ENCODE measurements around the gene CAPN3. TPM values are rescaled to one million over a fixed set of nuclear protein-coding genes. Genes with fewer than 3 reads are reported as not detected.
"Not testable (repeated sequence)": the region's sequence is repeated elsewhere in the genome, so short reads cannot be mapped to it uniquely, and the experiment has no call there.

CAPN3 gene
- 1.2 and 1.8 TPM in 2 replicates for total RNA-seq

- no peak for DNase-seq (ENCODE audit: low spot score)
- Mint-ChIP-seq H3K9me3 (no peaks in the 10 kb centered on the region), H3K27ac (no peak within 1 kb of the TSS), H3K27me3 (ENCODE audit: low read depth) (no peaks in the 10 kb centered on the region), H3K4me1 (ENCODE audit: low read depth) (no peaks in the 10 kb centered on the region), H3K36me3 (ENCODE audit: low read depth) (no peaks in the 10 kb centered on the region), H3K4me3 (ENCODE audit: low read depth) (no peak within 1 kb of the TSS)
- intact Hi-C loops (cut with micrococcal nuclease): no loop called here
Measured at GRCh38 chr15:42359249-42359648, at the start of gene CAPN3. Gene CAPN3, plus strand, starts transcription at chr15:42359501. Its CDS starts 305 bp downstream, at chr15:42359806.

- peaks cover 4% of the 10 kb centered on the region for H3K36me3 Mint-ChIP-seq (ENCODE audit: low read depth)
- intact Hi-C loops (cut with micrococcal nuclease): no loop called here
- no peak overlapping the region for H3K4me3 Mint-ChIP-seq (ENCODE audit: low read depth)
- H3K4me1 Mint-ChIP-seq (ENCODE audit: low read depth): no peaks in the 10 kb centered on the region
- no peaks in the 10 kb centered on the region for H3K27me3 Mint-ChIP-seq (ENCODE audit: low read depth)
- no peaks in the 10 kb centered on the region for H3K9me3 Mint-ChIP-seq
- no peak for DNase-seq (ENCODE audit: low spot score)
- H3K27ac Mint-ChIP-seq: no peak overlapping the region
Measured at GRCh38 chr15:42313463-42313862, 45.8 kb upstream of the CAPN3 start.

GRCh38 chr15:42314818-42315217, 44.5 kb upstream of the CAPN3 start:
- Mint-ChIP-seq H3K27me3 (ENCODE audit: low read depth) (no peaks in the 10 kb centered on the region), H3K36me3 (ENCODE audit: low read depth) (peaks cover 2% of the 10 kb centered on the region), H3K4me1 (ENCODE audit: low read depth) (no peaks in the 10 kb centered on the region), H3K4me3 (ENCODE audit: low read depth) (no peak overlapping the region), H3K9me3 (no peaks in the 10 kb centered on the region), H3K27ac (no peak overlapping the region)
- intact Hi-C loops (cut with micrococcal nuclease): no loop called here
- DNase-seq (ENCODE audit: low spot score): no peak

GRCh38 chr15:42315521-42315920, 43.8 kb upstream of the CAPN3 start:
- Mint-ChIP-seq H3K27me3 (ENCODE audit: low read depth) (no peaks in the 10 kb centered on the region), H3K36me3 (ENCODE audit: low read depth) (no peaks in the 10 kb centered on the region), H3K4me1 (ENCODE audit: low read depth) (no peaks in the 10 kb centered on the region), H3K27ac (no peak overlapping the region), H3K4me3 (ENCODE audit: low read depth) (no peak overlapping the region), H3K9me3 (no peaks in the 10 kb centered on the region)
- intact Hi-C loops (cut with micrococcal nuclease): no loop called here
- no peak for DNase-seq (ENCODE audit: low spot score)

- H3K4me3 Mint-ChIP-seq (ENCODE audit: low read depth); H3K9me3 Mint-ChIP-seq; intact Hi-C loops (cut with micrococcal nuclease); H3K4me1 Mint-ChIP-seq (ENCODE audit: low read depth); DNase-seq (ENCODE audit: low spot score); H3K27ac Mint-ChIP-seq; H3K27me3 Mint-ChIP-seq (ENCODE audit: low read depth); H3K36me3 Mint-ChIP-seq (ENCODE audit: low read depth): not testable (repeated sequence)
Measured at GRCh38 chr15:42316282-42316805, 43.0 kb upstream of the CAPN3 start.

- DNase-seq (ENCODE audit: low spot score): no peak
- Mint-ChIP-seq H3K36me3 (ENCODE audit: low read depth) (peaks cover 12% of the 10 kb centered on the region), H3K27ac (no peak overlapping the region), H3K4me3 (ENCODE audit: low read depth) (no peak overlapping the region), H3K9me3 (no peaks in the 10 kb centered on the region), H3K27me3 (ENCODE audit: low read depth) (no peaks in the 10 kb centered on the region), H3K4me1 (ENCODE audit: low read depth) (no peaks in the 10 kb centered on the region)
- intact Hi-C loops (cut with micrococcal nuclease): no loop called here
Measured at GRCh38 chr15:42319206-42319605, 40.1 kb upstream of the CAPN3 start.

- peaks cover 25% of the 10 kb centered on the region for H3K36me3 Mint-ChIP-seq (ENCODE audit: low read depth)
- H3K27ac Mint-ChIP-seq: no peak overlapping the region
- H3K4me1 Mint-ChIP-seq (ENCODE audit: low read depth): no peaks in the 10 kb centered on the region
- no peaks in the 10 kb centered on the region for H3K27me3 Mint-ChIP-seq (ENCODE audit: low read depth)
- H3K4me3 Mint-ChIP-seq (ENCODE audit: low read depth): no peak overlapping the region
- intact Hi-C loops (cut with micrococcal nuclease): no loop called here
- no peaks in the 10 kb centered on the region for H3K9me3 Mint-ChIP-seq
- no peak for DNase-seq (ENCODE audit: low spot score)
Measured at GRCh38 chr15:42324308-42324707, 35.0 kb upstream of the CAPN3 start.

- Mint-ChIP-seq H3K27ac (no peak overlapping the region), H3K36me3 (ENCODE audit: low read depth) (peaks cover 24% of the 10 kb centered on the region), H3K9me3 (no peaks in the 10 kb centered on the region)
Measured at GRCh38 chr15:42329161-42329560, 30.1 kb upstream of the CAPN3 start.

GRCh38 chr15:42329992-42330391, 29.3 kb upstream of the CAPN3 start:
- Mint-ChIP-seq H3K4me3 (ENCODE audit: low read depth) (no peak overlapping the region), H3K9me3 (peaks cover 5% of the 10 kb centered on the region), H3K27me3 (ENCODE audit: low read depth) (no peaks in the 10 kb centered on the region), H3K4me1 (ENCODE audit: low read depth) (no peaks in the 10 kb centered on the region), H3K36me3 (ENCODE audit: low read depth) (peaks cover 25% of the 10 kb centered on the region), H3K27ac (no peak overlapping the region)
- intact Hi-C loops (cut with micrococcal nuclease): no loop called here
- no peak for DNase-seq (ENCODE audit: low spot score)

More at GRCh38 chr15:42329161-42329560, 30.1 kb upstream of the CAPN3 start:
- no peak for DNase-seq (ENCODE audit: low spot score)
- Mint-ChIP-seq H3K4me3 (ENCODE audit: low read depth) (no peak overlapping the region), H3K27me3 (ENCODE audit: low read depth) (no peaks in the 10 kb centered on the region), H3K4me1 (ENCODE audit: low read depth) (no peaks in the 10 kb centered on the region)
- intact Hi-C loops (cut with micrococcal nuclease): no loop called here

GRCh38 chr15:42331235-42331634, 28.1 kb upstream of the CAPN3 start:
- no peak overlapping the region for H3K27ac Mint-ChIP-seq
- no peak overlapping the region for H3K4me3 Mint-ChIP-seq (ENCODE audit: low read depth)
- no peak for DNase-seq (ENCODE audit: low spot score)
- no peaks in the 10 kb centered on the region for H3K4me1 Mint-ChIP-seq (ENCODE audit: low read depth)
- H3K27me3 Mint-ChIP-seq (ENCODE audit: low read depth): no peaks in the 10 kb centered on the region
- intact Hi-C loops (cut with micrococcal nuclease): no loop called here
- H3K36me3 Mint-ChIP-seq (ENCODE audit: low read depth): peaks cover 32% of the 10 kb centered on the region
- peaks cover 15% of the 10 kb centered on the region for H3K9me3 Mint-ChIP-seq

GRCh38 chr15:42332331-42332730, 27.0 kb upstream of the CAPN3 start:
- intact Hi-C loops (cut with micrococcal nuclease): no loop called here

GRCh38 chr15:42335074-42335473, 24.2 kb upstream of the CAPN3 start:
- no peak for DNase-seq (ENCODE audit: low spot score)
- Mint-ChIP-seq H3K27ac (no peak overlapping the region), H3K4me1 (ENCODE audit: low read depth) (no peaks in the 10 kb centered on the region), H3K9me3 (peaks cover 21% of the 10 kb centered on the region), H3K4me3 (ENCODE audit: low read depth) (no peak overlapping the region), H3K27me3 (ENCODE audit: low read depth) (no peaks in the 10 kb centered on the region), H3K36me3 (ENCODE audit: low read depth) (peaks cover 23% of the 10 kb centered on the region)
- intact Hi-C loops (cut with micrococcal nuclease): no loop called here

More at GRCh38 chr15:42332331-42332730, 27.0 kb upstream of the CAPN3 start:
- Mint-ChIP-seq H3K27me3 (ENCODE audit: low read depth) (no peaks in the 10 kb centered on the region), H3K4me1 (ENCODE audit: low read depth) (no peaks in the 10 kb centered on the region), H3K27ac (no peak overlapping the region), H3K4me3 (ENCODE audit: low read depth) (no peak overlapping the region), H3K36me3 (ENCODE audit: low read depth) (peaks cover 24% of the 10 kb centered on the region), H3K9me3 (peaks cover 21% of the 10 kb centered on the region)
- no peak for DNase-seq (ENCODE audit: low spot score)

- intact Hi-C loops (cut with micrococcal nuclease); H3K4me3 Mint-ChIP-seq (ENCODE audit: low read depth); H3K27me3 Mint-ChIP-seq (ENCODE audit: low read depth); DNase-seq (ENCODE audit: low spot score); H3K27ac Mint-ChIP-seq; H3K4me1 Mint-ChIP-seq (ENCODE audit: low read depth): not testable (repeated sequence)
- peaks cover 21% of the 10 kb centered on the region for H3K9me3 Mint-ChIP-seq
- peaks cover 18% of the 10 kb centered on the region for H3K36me3 Mint-ChIP-seq (ENCODE audit: low read depth)
Measured at GRCh38 chr15:42336650-42337049, 22.7 kb upstream of the CAPN3 start.

GRCh38 chr15:42337104-42337503, 22.2 kb upstream of the CAPN3 start:
- DNase-seq (ENCODE audit: low spot score); H3K4me3 Mint-ChIP-seq (ENCODE audit: low read depth); intact Hi-C loops (cut with micrococcal nuclease); H3K4me1 Mint-ChIP-seq (ENCODE audit: low read depth); H3K27me3 Mint-ChIP-seq (ENCODE audit: low read depth); H3K27ac Mint-ChIP-seq: not testable (repeated sequence)
- peaks cover 21% of the 10 kb centered on the region for H3K9me3 Mint-ChIP-seq
- peaks cover 18% of the 10 kb centered on the region for H3K36me3 Mint-ChIP-seq (ENCODE audit: low read depth)

Data from activated T-helper 2 cell treated with anti-CD3 and anti-CD28 coated beads, Interferon-gamma antibody, Interleukin-2, Interleukin-4, amounts not matched to agents 10 μg/mL and 5 μg/mL and 100 μg/mL, durations not matched to agents 14 hours and 24 hours and 36 hours (primary cell).